ENCODE results near the gene GET4. TPM values are rescaled to one million over a fixed set of nuclear protein-coding genes. Genes with fewer than 3 reads are reported as not detected.

The GET4 gene
- total and polyA plus RNA-seq, 2 of the 8 experiments (the other 6 are each of a cell fraction or from before 2014, with no cell fraction given): 56.7 to 74.1 TPM

GRCh38 chr7:894927-895450, 18.6 kb downstream of the GET4 start:
- H3K79me2 ChIP-seq (ENCODE audit: control insufficient read depth in 1 of 2, insufficient read depth in 2 of 2, low read length in 2 of 2): peaks cover 0 to 3% of the 10 kb centered on the region in 2 experiments; a peak in 1 of 4 replicates
- H3K27me3 ChIP-seq (replicated peaks in 1 of 4; ENCODE audit: control insufficient read depth in 3 of 4, extremely low read depth in 1 of 4, insufficient read depth in 3 of 4, low read length in 3 of 4): no peaks in the 10 kb centered on the region
- peaks cover 9 to 20% of the 10 kb centered on the region in 2 experiments for H4K20me1 ChIP-seq (replicated peaks in 1 of 2; ENCODE audit: control insufficient read depth in 1 of 2, insufficient read depth in 2 of 2, low read length in 2 of 2)
- TF ChIP-seq TAF7 (optimal IDR thresholded peaks at IDR 0.05; ENCODE audit: borderline replicate concordance, low read depth, low read length) (no peak), BCL11A (IDR thresholded peaks at IDR 0.05; ENCODE audit: low read depth in 2 of 2, low read length in 2 of 2) (no peak), POLR2A (IDR thresholded peaks at IDR 0.05; ENCODE audit: control extremely low read depth in 1 of 2, low read depth in 2 of 2, low read length in 2 of 2) (no peak), POU5F1 (IDR thresholded peaks at IDR 0.05; ENCODE audit: low read depth, low read length) (no peak), JUN (IDR thresholded peaks at IDR 0.05; ENCODE audit: low read depth, low read length) (no peak), ATF2 (IDR thresholded peaks at IDR 0.05; ENCODE audit: low read length) (no peak), CEBPB (IDR thresholded peaks at IDR 0.05; ENCODE audit: low read depth, low read length) (no peak), MAFK (IDR thresholded peaks at IDR 0.05; ENCODE audit: low read depth, low read length) (no peak), E2F6 (IDR thresholded peaks at IDR 0.05) (no peak), CREB1 (IDR thresholded peaks at IDR 0.05) (no peak), CTBP2 (IDR thresholded peaks at IDR 0.05; ENCODE audit: borderline replicate concordance, insufficient read depth, insufficient read length, low read length) (no peak), YY1 (IDR thresholded peaks at IDR 0.05; ENCODE audit: low read depth, low read length) (no peak)

More at GRCh38 chr7:894927-895450, 18.6 kb downstream of the GET4 start:
- no peak overlapping the region for H3K14ac ChIP-seq (ENCODE audit: insufficient read length)
- H3K23me2 ChIP-seq (ENCODE audit: low read depth, low read length): peaks cover 2% of the 10 kb centered on the region; the same call in 1 of the 2 replicates
- H3K4me1 ChIP-seq (replicated peaks in 1 of 4; ENCODE audit: control insufficient read depth in 3 of 4, insufficient read depth in 4 of 4, low read length in 3 of 4): peaks cover 0 to 3% (median 0%) of the 10 kb centered on the region in 4 experiments; a peak in 1 of 7 replicates
- POLR2A ChIA-PET (ENCODE audit: partially characterized antibody): interaction anchor here (1.0 to 1.1 kb wide), 2 partner anchors 12 to 13 kb away, joined by 3 to 4 read pairs; no protein-coding TSS in a partner anchor
- H2AFZ ChIP-seq (ENCODE audit: low read length): no peak overlapping the region
- peaks cover 22 to 66% (median 48%) of the 10 kb centered on the region in 4 experiments for H3K36me3 ChIP-seq (ENCODE audit: control insufficient read depth in 2 of 4, insufficient read depth in 4 of 4, low read length in 3 of 4)
- H3K56ac ChIP-seq (replicated peaks; ENCODE audit: insufficient read length, low read depth, low read length): no peak overlapping the region
- FAIRE-seq (no peak), DNase-seq (ENCODE audit: low read depth in 1 of 2, low spot score in 2 of 2) (no peak)
- H2BK20ac ChIP-seq (ENCODE audit: low read length): no peak overlapping the region
- H4K8ac ChIP-seq (ENCODE audit: extremely low read depth, insufficient read depth, low read length): no peak overlapping the region
- no peak overlapping the region for H3K18ac ChIP-seq (ENCODE audit: extremely low read depth, low read length)
- H3K4me3 ChIP-seq (ENCODE audit: extremely low read depth in 1 of 4, insufficient read depth in 2 of 4, low read depth in 3 of 4, low read length in 4 of 4): no peak overlapping the region
- no peak overlapping the region for H4K91ac ChIP-seq (replicated peaks; ENCODE audit: insufficient read length, low read length)
- WGBS, 2 experiments (ENCODE audit: extremely low coverage in 1 of 2, insufficient coverage in 1 of 2, insufficient read length in 1 of 2, insufficient replicate concordance in 2 of 2, low coverage in 1 of 2, low lambda C conversion rate in 2 of 2, missing lambda C conversion rate in 1 of 2): 97% methylated on average over 19 of the region's 21 CpGs; no CpG with 5 or more reads in 1 of the 2 experiments
- H2AK5ac ChIP-seq (ENCODE audit: low read depth, low read length): no peak overlapping the region
- no peak overlapping the region for H2BK5ac ChIP-seq (ENCODE audit: low read depth, low read length)
- H3K9ac ChIP-seq (replicated peaks in 1 of 4; ENCODE audit: extremely low read depth in 1 of 4, low read depth in 3 of 4, low read length in 3 of 4): no peak overlapping the region
- H4K5ac ChIP-seq (ENCODE audit: insufficient read length, low read depth, low read length): no peak overlapping the region
- H3K79me1 ChIP-seq (ENCODE audit: low read depth, low read length): peaks cover 8% of the 10 kb centered on the region
- H3K4ac ChIP-seq (replicated peaks; ENCODE audit: insufficient read length, low read depth, low read length): no peak overlapping the region
- H2BK12ac ChIP-seq (ENCODE audit: low read depth, low read length): no peak overlapping the region
- CTCF ChIA-PET (ENCODE audit: partially characterized antibody): interaction anchor here (0.6 to 1.2 kb wide), 2 partner anchors 8 to 105 kb away, joined by 3 read pairs; no protein-coding TSS in a partner anchor
- no peak overlapping the region for H2BK15ac ChIP-seq (ENCODE audit: low read length)
- H2BK120ac ChIP-seq (replicated peaks; ENCODE audit: low read depth, low read length): no peak overlapping the region
- H3K9me3 ChIP-seq (ENCODE audit: insufficient read depth in 2 of 2, low read depth in 1 of 2, low read length in 1 of 2): no peaks in the 10 kb centered on the region
- H3K4me2 ChIP-seq (ENCODE audit: insufficient read depth in 1 of 2, low read depth in 2 of 2, low read length in 2 of 2): no peak overlapping the region
- H3K27ac ChIP-seq (ENCODE audit: low read depth, low read length): no peak overlapping the region
- H3K23ac ChIP-seq (ENCODE audit: insufficient read length): no peak overlapping the region

Data from H1 (cell line).